Ovary (tissue), 9 donors: Measurements from ENCODE around the gene LYPD5. TPM values are rescaled to one million over a fixed set of nuclear protein-coding genes. Genes with fewer than 3 reads are reported as not detected.
A peak's percentile ranks its signal among the peaks of the same experiment; 100 is the strongest.

Source experiments
- DNase-seq, 5 donors: peaks; one replicate each; pipeline ENCODE4 v3.0.0-alpha.2; 2019 to 2020
- H3K27ac ChIP-seq, 2 donors: fragments of 200-600 bp; one replicate each; pipeline versions ENCODE4 v1.5.1 to v1.8.0; 2019 to 2022
- H3K27me3 ChIP-seq: fragments of 200-600 bp; one replicate; pipeline ENCODE4 v1.8.0; 2022
- H3K36me3 ChIP-seq: fragments of 200-600 bp; sonication (generic); one replicate; pipeline ENCODE4 v1.5.1; 2019
- H3K4me1 ChIP-seq: one replicate; pipeline ENCODE4 v1.8.1; 2013; ENCODE audit warnings: mild to moderate bottlenecking, moderate library complexity; ENCODE audit not compliant: insufficient read depth
- H3K4me3 ChIP-seq: fragments of 200-600 bp; sonication (generic); one replicate; pipeline ENCODE4 v1.5.1; 2017
- H3K9me3 ChIP-seq, 2 donors: fragments of 200-600 bp in 1 of 2; sonication (generic) in 1 of 2; one replicate each; pipeline versions ENCODE4 v1.5.1 to v1.8.1; 2013 to 2019; ENCODE audit warnings: mild to moderate bottlenecking in 1 of 2, moderate library complexity in 1 of 2
- CTCF ChIP-seq, 3 donors: fragments of 450-650 bp in 2 of 3; fragments of 200-600 bp in 1 of 3; IDR thresholded peaks; one replicate each; pipeline versions ENCODE4 v1.5.1 to v1.8.0; 2016 to 2022; ENCODE audit warnings: antibody characterized with exemption in 3 of 3, mild to moderate bottlenecking in 1 of 3
- EP300 ChIP-seq: sonication (generic); formaldehyde crosslinking; IDR thresholded peaks from one replicate; pipeline ENCODE4 v1.6.1; 2017; ENCODE audit warnings: antibody characterized with exemption
- POLR2A ChIP-seq: fragments of 450-650 bp; IDR thresholded peaks from one replicate; pipeline ENCODE4 v1.6.1; 2017; ENCODE audit warnings: antibody characterized with exemption, mild to moderate bottlenecking, moderate library complexity
- WGBS, 3 donors: extraction: QIAGEN DNeasy Blood & Tissue Kit in 1 of 3; methylation state at CpG; one replicate each; pipeline versions ENCODE4 v1.1.5 to v1.1.7; 2013 to 2017; 5-methylcytosine and 5-hydroxymethylcytosine counted together
- intact Hi-C, 4 donors: fragments of 100-400 bp; cut with DNase I; formaldehyde crosslinking; loops; one replicate each; pipeline versions ENCODE4 v1.11.0 to v1.15.1; 2022 to 2023
- polyA plus RNA-seq, 2 donors: library from polyadenylated mRNA; stranded (reverse); fragments of 200-250 nt in 1 of 2; fragments of 350-450 nt in 1 of 2; fragmentation: Illumina TruSeq in 1 of 2; extraction: RNeasy Lipid Tissue Mini Kit (QIAGEN cat#74804) in 1 of 2; gene quantifications; one replicate each; pipeline ENCODE4 v1.2.3, GENCODE V29; 2013 to 2014
- total RNA-seq, 7 donors: library from RNA; depleted of rRNA in 2 of 7; stranded (reverse); fragments of >200 nt in 2 of 7; fragmentation: NEBNext Ultra II Directional in 3 of 7; extraction: Animal tissue kit (Norgen Biotek cat#: 25700) in 3 of 7; gene quantifications; one replicate each; pipeline versions ENCODE4 v1.1.0 to v1.2.4, GENCODE V29; 2016 to 2023
- donor health status: DM: no; HTN: no; CAD: no; lungs with moderate emphysema.
- donor health status: DM: no; HTN: no; CAD: no.
- donor health status: Bipolar disorder and iron deficiency.
- donor health status: DM: yes; HTN: yes; CAD: no.
- donor health status: DM: no; HTN: no; CAD: no.
- donor health status: DM: yes; HTN: yes; CAD: no.

The LYPD5 gene
- total and polyA plus RNA-seq, 9 donors, result 0.25 to 1.9 (median 0.79) TPM

- Histone ChIP-seq H3K27ac (no peak overlapping the region), H3K4me1 (peaks cover 4% of the 10 kb centered on the region), H3K4me3 (no peak overlapping the region), H3K9me3 (no peaks in the 10 kb centered on the region), H3K36me3 (no peaks in the 10 kb centered on the region), H3K27me3 (no peaks in the 10 kb centered on the region)
- TF ChIP-seq CTCF (IDR thresholded peaks at IDR 0.05) (no peak), POLR2A (no peak), EP300 (no peak)
- intact Hi-C loops, result no loop called here
- peak in 1 of 5 donors; percentile 37 for DNase-seq
- 10 to 14% (median 12%) methylated on average over 68 to 70 of the region's 70 CpGs for WGBS, 3 donors
These were observed 3.5 kb downstream of the LYPD5 start for GRCh38 chr19:43798546-43799409.

GRCh38 chr19:43798026-43798545 lies 4.2 kb downstream of the LYPD5 start:
- Histone ChIP-seq H3K27me3 (no peaks in the 10 kb centered on the region), H3K4me1 (peaks cover 4% of the 10 kb centered on the region), H3K9me3 (no peaks in the 10 kb centered on the region), H3K36me3 (no peaks in the 10 kb centered on the region), H3K4me3 (no peak overlapping the region), H3K27ac (no peak overlapping the region)
- DNase-seq, result no peak
- intact Hi-C loops, result no loop called here
- TF ChIP-seq POLR2A, result no peak
- no peak for TF ChIP-seq CTCF (IDR thresholded peaks at IDR 0.05)
- no peak for TF ChIP-seq EP300
- WGBS, 3 donors, result 40 to 43% (median 40%) methylated on average over 4 to 5 of the region's 5 CpGs

GRCh38 chr19:43797556-43797955 lies 4.7 kb downstream of the LYPD5 start:
- intact Hi-C loops, result no loop called here
- H3K9me3 ChIP-seq, result no peaks in the 10 kb centered on the region
- H3K27ac ChIP-seq, result no peak overlapping the region
- no peak for DNase-seq
- 81 to 87% (median 86%) methylated on average over 7 of the region's 7 CpGs for WGBS, 3 donors
- peaks cover 4% of the 10 kb centered on the region for H3K4me1 ChIP-seq
- TF ChIP-seq POLR2A (no peak), CTCF (IDR thresholded peaks at IDR 0.05) (no peak), EP300 (no peak)
- H3K27me3 ChIP-seq, result no peaks in the 10 kb centered on the region
- H3K4me3 ChIP-seq, result no peak overlapping the region
- H3K36me3 ChIP-seq, result no peaks in the 10 kb centered on the region

- no peak for DNase-seq
- no peak for TF ChIP-seq POLR2A
- TF ChIP-seq CTCF (IDR thresholded peaks at IDR 0.05), result no peak
- TF ChIP-seq EP300, result no peak
- intact Hi-C loops, result no loop called here
- Histone ChIP-seq H3K9me3 (no peaks in the 10 kb centered on the region), H3K4me3 (no peak overlapping the region), H3K27ac (no peak overlapping the region), H3K36me3 (no peaks in the 10 kb centered on the region), H3K4me1 (peaks cover 4% of the 10 kb centered on the region), H3K27me3 (no peaks in the 10 kb centered on the region)
- 57 to 68% (median 64%) methylated on average over 6 of the region's 6 CpGs for WGBS, 3 donors
These were observed 5.1 kb downstream of the LYPD5 start for GRCh38 chr19:43797118-43797517.
